ENCODE measurements around the gene DCANP1.

Gene DCANP1

DNA sequence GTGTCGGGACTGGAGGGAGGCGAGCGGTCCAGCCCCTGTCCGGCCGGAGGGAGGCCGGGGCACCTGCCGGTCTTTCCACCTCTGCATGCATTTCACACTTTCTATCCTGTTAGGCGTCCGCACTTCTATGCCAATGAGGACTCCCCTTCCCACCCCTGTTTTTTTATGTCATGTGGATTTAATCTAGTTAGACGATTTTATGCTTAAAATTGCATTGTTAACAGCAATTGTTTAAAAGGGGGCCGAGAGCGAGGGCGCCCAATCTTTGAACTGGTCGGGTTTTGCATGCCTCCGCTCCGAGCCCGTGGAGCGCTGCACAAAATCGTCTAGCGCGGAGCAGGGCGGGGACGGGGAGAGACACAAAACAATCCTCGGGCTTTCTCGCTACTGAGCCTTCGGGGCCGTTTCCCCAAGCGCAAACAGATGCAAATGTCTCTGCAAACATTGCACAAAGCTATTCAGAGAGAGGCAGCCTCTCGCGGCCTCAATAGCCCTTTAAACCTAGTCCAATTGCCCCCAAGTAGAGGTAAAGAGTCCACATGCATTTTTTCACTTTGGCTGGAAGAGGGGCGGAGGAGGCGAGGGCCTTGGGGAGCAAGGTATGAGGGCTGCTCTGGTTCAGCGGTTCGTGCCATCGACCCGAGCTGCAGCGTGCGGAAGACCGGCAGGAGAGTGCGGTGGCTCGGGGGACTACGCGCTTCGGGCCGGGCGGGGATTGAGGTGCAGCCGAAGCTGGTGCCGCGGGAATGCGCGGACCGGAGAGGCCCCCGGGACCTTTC lies 42.5 kb upstream of the DCANP1 start:
- no peak for ATAC-seq
- TF ChIP-seq ISL1 (CRISPR knock-in tag; IDR thresholded peaks at IDR 0.05), result no peak
- no peak for TF ChIP-seq SNAI2 (CRISPR knock-in tag; IDR thresholded peaks at IDR 0.05)

DNA sequence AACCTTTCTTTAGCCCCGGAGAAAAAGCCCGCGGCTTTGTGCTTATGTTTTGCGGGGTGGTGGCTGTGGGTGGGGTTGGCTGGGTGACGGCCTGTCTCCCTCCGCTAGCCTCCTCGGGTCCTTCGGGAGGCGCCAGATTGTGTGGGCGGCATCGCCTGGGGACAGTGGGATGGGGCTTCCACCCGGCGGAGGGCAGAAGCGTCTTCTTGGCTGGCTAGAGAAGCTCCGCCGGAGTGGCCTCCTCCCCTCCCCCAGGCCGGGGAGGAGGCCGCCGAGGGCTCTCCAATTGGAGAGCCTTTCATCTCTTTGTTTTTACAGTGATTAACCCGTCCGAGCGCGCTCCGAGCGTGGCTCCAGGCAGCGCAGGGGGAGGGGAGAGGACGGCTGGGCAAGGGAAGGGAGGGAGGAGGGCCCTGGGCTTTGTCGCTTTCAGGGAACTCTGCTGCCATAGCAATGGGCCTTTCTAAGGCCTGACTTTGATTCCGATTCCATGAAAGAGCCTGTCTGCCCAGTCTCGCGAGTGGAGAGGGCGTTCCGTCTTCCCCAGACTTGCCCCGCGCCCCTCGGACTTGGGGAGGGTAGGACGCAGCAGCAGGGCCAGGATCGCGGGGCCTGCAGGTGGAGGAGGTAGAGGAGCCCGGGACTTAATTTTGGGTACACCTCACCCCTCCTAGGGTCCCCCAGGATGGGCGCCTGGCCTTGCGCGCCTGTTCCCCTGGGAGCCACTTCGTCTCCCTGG lies 41.7 kb upstream of the DCANP1 start:
- TF ChIP-seq ARNTL (CRISPR knock-in tag; IDR thresholded peaks at IDR 0.05; ENCODE audit: borderline replicate concordance, low read depth), result no peak
- no peak for TF ChIP-seq ZNF565 (CRISPR knock-in tag; conservative IDR thresholded peaks at IDR 0.05; ENCODE audit: low read depth)
- TF ChIP-seq, protein P1, sequence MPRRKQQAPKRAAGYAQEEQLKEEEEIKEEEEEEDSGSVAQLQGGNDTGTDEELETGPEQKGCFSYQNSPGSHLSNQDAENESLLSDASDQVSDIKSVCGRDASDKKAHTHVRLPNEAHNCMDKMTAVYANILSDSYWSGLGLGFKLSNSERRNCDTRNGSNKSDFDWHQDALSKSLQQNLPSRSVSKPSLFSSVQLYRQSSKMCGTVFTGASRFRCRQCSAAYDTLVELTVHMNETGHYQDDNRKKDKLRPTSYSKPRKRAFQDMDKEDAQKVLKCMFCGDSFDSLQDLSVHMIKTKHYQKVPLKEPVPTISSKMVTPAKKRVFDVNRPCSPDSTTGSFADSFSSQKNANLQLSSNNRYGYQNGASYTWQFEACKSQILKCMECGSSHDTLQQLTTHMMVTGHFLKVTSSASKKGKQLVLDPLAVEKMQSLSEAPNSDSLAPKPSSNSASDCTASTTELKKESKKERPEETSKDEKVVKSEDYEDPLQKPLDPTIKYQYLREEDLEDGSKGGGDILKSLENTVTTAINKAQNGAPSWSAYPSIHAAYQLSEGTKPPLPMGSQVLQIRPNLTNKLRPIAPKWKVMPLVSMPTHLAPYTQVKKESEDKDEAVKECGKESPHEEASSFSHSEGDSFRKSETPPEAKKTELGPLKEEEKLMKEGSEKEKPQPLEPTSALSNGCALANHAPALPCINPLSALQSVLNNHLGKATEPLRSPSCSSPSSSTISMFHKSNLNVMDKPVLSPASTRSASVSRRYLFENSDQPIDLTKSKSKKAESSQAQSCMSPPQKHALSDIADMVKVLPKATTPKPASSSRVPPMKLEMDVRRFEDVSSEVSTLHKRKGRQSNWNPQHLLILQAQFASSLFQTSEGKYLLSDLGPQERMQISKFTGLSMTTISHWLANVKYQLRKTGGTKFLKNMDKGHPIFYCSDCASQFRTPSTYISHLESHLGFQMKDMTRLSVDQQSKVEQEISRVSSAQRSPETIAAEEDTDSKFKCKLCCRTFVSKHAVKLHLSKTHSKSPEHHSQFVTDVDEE (CRISPR knock-in tag; IDR thresholded peaks at IDR 0.05), result no peak
- TF ChIP-seq CSDC2 (CRISPR knock-in tag; IDR thresholded peaks at IDR 0.05), result no peak
- TF ChIP-seq, protein P2, sequence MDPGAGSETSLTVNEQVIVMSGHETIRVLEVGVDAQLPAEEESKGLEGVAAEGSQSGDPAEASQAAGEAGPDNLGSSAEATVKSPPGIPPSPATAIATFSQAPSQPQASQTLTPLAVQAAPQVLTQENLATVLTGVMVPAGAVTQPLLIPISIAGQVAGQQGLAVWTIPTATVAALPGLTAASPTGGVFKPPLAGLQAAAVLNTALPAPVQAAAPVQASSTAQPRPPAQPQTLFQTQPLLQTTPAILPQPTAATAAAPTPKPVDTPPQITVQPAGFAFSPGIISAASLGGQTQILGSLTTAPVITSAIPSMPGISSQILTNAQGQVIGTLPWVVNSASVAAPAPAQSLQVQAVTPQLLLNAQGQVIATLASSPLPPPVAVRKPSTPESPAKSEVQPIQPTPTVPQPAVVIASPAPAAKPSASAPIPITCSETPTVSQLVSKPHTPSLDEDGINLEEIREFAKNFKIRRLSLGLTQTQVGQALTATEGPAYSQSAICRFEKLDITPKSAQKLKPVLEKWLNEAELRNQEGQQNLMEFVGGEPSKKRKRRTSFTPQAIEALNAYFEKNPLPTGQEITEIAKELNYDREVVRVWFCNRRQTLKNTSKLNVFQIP (CRISPR knock-in tag; IDR thresholded peaks at IDR 0.05; ENCODE audit: borderline replicate concordance, low read depth), result no peak
- no peak for TF ChIP-seq PPARA (CRISPR knock-in tag; IDR thresholded peaks at IDR 0.05; ENCODE audit: borderline replicate concordance)
- no peak for TF ChIP-seq ISL1 (CRISPR knock-in tag; IDR thresholded peaks at IDR 0.05)
- TF ChIP-seq TOX (CRISPR knock-in tag; IDR thresholded peaks at IDR 0.05; ENCODE audit: borderline replicate concordance), result no peak
- TF ChIP-seq RARB (CRISPR knock-in tag; IDR thresholded peaks at IDR 0.05), result no peak
- TF ChIP-seq ZNF8 (CRISPR knock-in tag; IDR thresholded peaks at IDR 0.05), result no peak
- no peak for TF ChIP-seq OSR1 (CRISPR knock-in tag; IDR thresholded peaks at IDR 0.05)
- TF ChIP-seq SNAI2 (CRISPR knock-in tag; IDR thresholded peaks at IDR 0.05), result no peak
- TF ChIP-seq, protein P3, sequence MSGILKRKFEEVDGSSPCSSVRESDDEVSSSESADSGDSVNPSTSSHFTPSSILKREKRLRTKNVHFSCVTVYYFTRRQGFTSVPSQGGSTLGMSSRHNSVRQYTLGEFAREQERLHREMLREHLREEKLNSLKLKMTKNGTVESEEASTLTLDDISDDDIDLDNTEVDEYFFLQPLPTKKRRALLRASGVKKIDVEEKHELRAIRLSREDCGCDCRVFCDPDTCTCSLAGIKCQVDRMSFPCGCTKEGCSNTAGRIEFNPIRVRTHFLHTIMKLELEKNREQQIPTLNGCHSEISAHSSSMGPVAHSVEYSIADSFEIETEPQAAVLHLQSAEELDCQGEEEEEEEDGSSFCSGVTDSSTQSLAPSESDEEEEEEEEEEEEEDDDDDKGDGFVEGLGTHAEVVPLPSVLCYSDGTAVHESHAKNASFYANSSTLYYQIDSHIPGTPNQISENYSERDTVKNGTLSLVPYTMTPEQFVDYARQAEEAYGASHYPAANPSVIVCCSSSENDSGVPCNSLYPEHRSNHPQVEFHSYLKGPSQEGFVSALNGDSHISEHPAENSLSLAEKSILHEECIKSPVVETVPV (CRISPR knock-in tag; IDR thresholded peaks at IDR 0.05), result no peak
- TF ChIP-seq TCF4 (CRISPR knock-in tag; IDR thresholded peaks at IDR 0.05; ENCODE audit: borderline replicate concordance), result no peak
- TF ChIP-seq GLIS3 (CRISPR knock-in tag; IDR thresholded peaks at IDR 0.05), result no peak
- TF ChIP-seq ESRRG (CRISPR knock-in tag; IDR thresholded peaks at IDR 0.05), result no peak
- TF ChIP-seq ZNF70 (CRISPR knock-in tag; IDR thresholded peaks at IDR 0.05), result no peak
- TF ChIP-seq BACH2 (CRISPR knock-in tag; IDR thresholded peaks at IDR 0.05; ENCODE audit: borderline replicate concordance), result no peak
- peak; percentile 69 for ATAC-seq

DNA sequence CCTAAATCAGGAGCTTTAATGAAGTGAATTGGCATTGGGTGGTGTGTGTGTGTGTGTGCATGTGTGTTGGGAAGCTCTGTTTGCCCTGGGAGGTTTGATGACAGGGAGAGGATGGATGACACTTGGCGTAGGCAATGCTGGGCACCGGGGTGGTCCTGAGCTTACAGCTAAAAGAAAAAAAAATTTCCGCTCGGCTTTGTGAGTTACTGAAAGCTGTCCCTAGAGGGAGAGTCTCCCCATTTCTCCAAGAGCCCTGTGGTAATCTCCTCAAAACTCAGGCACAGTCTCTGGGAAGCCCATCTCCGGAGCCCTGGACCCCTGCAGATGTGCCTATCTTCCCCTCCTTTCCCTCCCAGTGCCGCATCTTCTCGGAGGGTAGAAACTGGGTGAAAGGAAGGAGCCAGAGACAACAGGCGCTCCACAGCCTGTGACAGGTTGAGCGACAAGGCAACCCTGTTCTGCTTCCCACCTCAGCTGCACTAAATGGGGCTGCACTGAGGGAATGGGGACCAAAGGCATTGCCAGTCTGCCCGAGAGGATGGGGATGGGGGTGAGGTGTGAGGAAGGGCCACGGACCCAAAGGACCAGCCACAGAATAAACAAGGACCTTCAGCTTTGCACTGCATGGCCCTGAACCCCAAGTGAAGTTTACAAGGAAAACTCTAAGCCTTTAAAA lies 40.8 kb upstream of the DCANP1 start:
- no peak for ATAC-seq

More for the DNA sequence above, 40.8 kb upstream of the DCANP1 start:
- TF ChIP-seq ZNF8 (CRISPR knock-in tag; IDR thresholded peaks at IDR 0.05) (no peak), BACH2 (CRISPR knock-in tag; IDR thresholded peaks at IDR 0.05; ENCODE audit: borderline replicate concordance) (no peak), ZNF70 (CRISPR knock-in tag; IDR thresholded peaks at IDR 0.05) (no peak), GLIS3 (CRISPR knock-in tag; IDR thresholded peaks at IDR 0.05) (no peak), TOX (CRISPR knock-in tag; IDR thresholded peaks at IDR 0.05; ENCODE audit: borderline replicate concordance) (no peak), PPARA (CRISPR knock-in tag; IDR thresholded peaks at IDR 0.05; ENCODE audit: borderline replicate concordance) (no peak), ARNTL (CRISPR knock-in tag; IDR thresholded peaks at IDR 0.05; ENCODE audit: borderline replicate concordance, low read depth) (no peak), OSR1 (CRISPR knock-in tag; IDR thresholded peaks at IDR 0.05) (no peak), SNAI2 (CRISPR knock-in tag; IDR thresholded peaks at IDR 0.05) (no peak), ZC3H10 (CRISPR knock-in tag; IDR thresholded peaks at IDR 0.05) (no peak), ZFP3 (CRISPR knock-in tag; IDR thresholded peaks at IDR 0.05) (no peak)
- TF ChIP-seq, protein P2 (CRISPR knock-in tag; IDR thresholded peaks at IDR 0.05; ENCODE audit: borderline replicate concordance, low read depth), result no peak
- TF ChIP-seq, protein P4, sequence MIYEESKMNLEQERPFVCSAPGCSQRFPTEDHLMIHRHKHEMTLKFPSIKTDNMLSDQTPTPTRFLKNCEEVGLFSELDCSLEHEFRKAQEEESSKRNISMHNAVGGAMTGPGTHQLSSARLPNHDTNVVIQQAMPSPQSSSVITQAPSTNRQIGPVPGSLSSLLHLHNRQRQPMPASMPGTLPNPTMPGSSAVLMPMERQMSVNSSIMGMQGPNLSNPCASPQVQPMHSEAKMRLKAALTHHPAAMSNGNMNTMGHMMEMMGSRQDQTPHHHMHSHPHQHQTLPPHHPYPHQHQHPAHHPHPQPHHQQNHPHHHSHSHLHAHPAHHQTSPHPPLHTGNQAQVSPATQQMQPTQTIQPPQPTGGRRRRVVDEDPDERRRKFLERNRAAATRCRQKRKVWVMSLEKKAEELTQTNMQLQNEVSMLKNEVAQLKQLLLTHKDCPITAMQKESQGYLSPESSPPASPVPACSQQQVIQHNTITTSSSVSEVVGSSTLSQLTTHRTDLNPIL (CRISPR knock-in tag; IDR thresholded peaks at IDR 0.05; ENCODE audit: low read depth), result no peak
- TF ChIP-seq, protein P5, sequence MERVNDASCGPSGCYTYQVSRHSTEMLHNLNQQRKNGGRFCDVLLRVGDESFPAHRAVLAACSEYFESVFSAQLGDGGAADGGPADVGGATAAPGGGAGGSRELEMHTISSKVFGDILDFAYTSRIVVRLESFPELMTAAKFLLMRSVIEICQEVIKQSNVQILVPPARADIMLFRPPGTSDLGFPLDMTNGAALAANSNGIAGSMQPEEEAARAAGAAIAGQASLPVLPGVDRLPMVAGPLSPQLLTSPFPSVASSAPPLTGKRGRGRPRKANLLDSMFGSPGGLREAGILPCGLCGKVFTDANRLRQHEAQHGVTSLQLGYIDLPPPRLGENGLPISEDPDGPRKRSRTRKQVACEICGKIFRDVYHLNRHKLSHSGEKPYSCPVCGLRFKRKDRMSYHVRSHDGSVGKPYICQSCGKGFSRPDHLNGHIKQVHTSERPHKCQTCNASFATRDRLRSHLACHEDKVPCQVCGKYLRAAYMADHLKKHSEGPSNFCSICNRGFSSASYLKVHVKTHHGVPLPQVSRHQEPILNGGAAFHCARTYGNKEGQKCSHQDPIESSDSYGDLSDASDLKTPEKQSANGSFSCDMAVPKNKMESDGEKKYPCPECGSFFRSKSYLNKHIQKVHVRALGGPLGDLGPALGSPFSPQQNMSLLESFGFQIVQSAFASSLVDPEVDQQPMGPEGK (CRISPR knock-in tag; IDR thresholded peaks at IDR 0.05; ENCODE audit: borderline replicate concordance), result no peak

Measured in SK-N-SH treated with all-trans-retinoic acid at 6 μM for 48 hours (cell line).